MCF 10A (cell line): ENCODE data around the gene TJP2. TPM values are rescaled to one million over a fixed set of nuclear protein-coding genes. Genes with fewer than 3 reads are reported as not detected.

ENCODE experiments used
- BruUV-seq: library from RNA; stranded (reverse); fragments of 400-500 nt; replicated peaks from 2 replicates; lab custom pipeline; 2021; lab: Mats Ljungman, UMichigan
- CTCF ChIA-PET: fragments of 300-600 bp; sonication (Branson Sonifier 250); formaldehyde crosslinking; extraction: SDS; loops from one replicate; lab custom pipeline; 2021; ENCODE audit warnings: antibody characterized with exemption, inconsistent platforms; lab: Yijun Ruan, JAX
- POLR2A ChIA-PET: fragments of 300-600, 350-650 bp; sonication (Branson Sonifier 250); formaldehyde crosslinking; extraction: SDS; loops from one replicate; lab custom pipeline; 2020; ENCODE audit warnings: antibody characterized with exemption, inconsistent platforms; lab: Yijun Ruan, JAX
- DNase-seq: peaks from one replicate; pipeline ENCODE4 v3.0.0-alpha.2; 2018; ENCODE audit not compliant: unreplicated experiment
- H3K27ac Mint-ChIP-seq: one replicate; pipeline ENCODE4 v1.8.0; 2022; ENCODE audit warnings: mild to moderate bottlenecking, low read depth, mixed read lengths; ENCODE audit not compliant: unreplicated experiment
- H3K27me3 Mint-ChIP-seq: one replicate; pipeline ENCODE4 v1.8.0; 2022; ENCODE audit warnings: mixed read lengths; ENCODE audit not compliant: insufficient read depth, unreplicated experiment
- H3K36me3 Mint-ChIP-seq: one replicate; pipeline ENCODE4 v1.8.0; 2022; ENCODE audit warnings: mild to moderate bottlenecking, moderate library complexity, mixed read lengths; ENCODE audit not compliant: insufficient read depth, unreplicated experiment
- H3K4me1 Mint-ChIP-seq: one replicate; pipeline ENCODE4 v1.8.0; 2022; ENCODE audit warnings: mixed read lengths; ENCODE audit not compliant: insufficient read depth, unreplicated experiment
- H3K4me3 Mint-ChIP-seq: one replicate; pipeline ENCODE4 v1.8.0; 2022; ENCODE audit warnings: mild to moderate bottlenecking, moderate library complexity, mixed read lengths; ENCODE audit not compliant: unreplicated experiment
- H3K9me3 Mint-ChIP-seq: one replicate; pipeline ENCODE4 v1.8.0; 2022; ENCODE audit warnings: mixed read lengths; ENCODE audit not compliant: unreplicated experiment
- intact Hi-C: fragments of 100-400 bp; cut with micrococcal nuclease; formaldehyde crosslinking; loops from 2 replicates; pipeline ENCODE4 v1.14.1; 2022
- total RNA-seq: library from RNA; stranded (reverse); gene quantifications from 2 replicates; pipeline ENCODE4 v1.2.3, GENCODE V29; 2022
- TF ChIP-seq, protein P1 (sequence below): fragments of 200-600 bp; IDR thresholded peaks from one replicate; pipeline ENCODE4 v1.8.0; 2022; ENCODE audit warnings: antibody characterized with exemption, mild to moderate bottlenecking; ENCODE audit not compliant: unreplicated experiment

The TJP2 gene
- total RNA-seq, 1 experiment from 2014 or later = 52.2 TPM

DNA sequence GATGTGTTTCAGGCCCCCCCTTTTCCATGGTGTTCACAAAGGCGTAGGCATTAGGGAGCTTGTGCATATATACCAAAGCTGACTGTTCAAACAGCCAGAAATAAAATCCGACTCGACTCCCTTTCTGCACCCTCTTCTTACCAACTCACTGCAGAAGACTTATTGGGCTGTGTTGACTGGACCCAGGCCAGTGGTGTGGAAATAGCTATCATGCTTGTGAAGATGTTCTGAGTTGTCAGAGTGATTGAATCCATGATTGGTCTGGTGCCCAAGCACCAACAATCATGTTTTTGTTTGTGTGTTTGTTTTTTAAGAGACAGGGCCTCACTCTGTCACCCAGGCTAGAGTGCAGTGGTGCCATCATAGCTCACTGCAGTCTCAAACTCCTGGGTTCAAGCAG is 21.6 kb downstream of the TJP2 start:
- Mint-ChIP-seq H3K4me3 (no peak overlapping the region), H3K9me3 (no peaks in the 10 kb centered on the region), H3K36me3 (no peaks in the 10 kb centered on the region), H3K27me3 (no peaks in the 10 kb centered on the region), H3K27ac (no peak overlapping the region), H3K4me1 (peaks cover 14% of the 10 kb centered on the region)
- intact Hi-C loops = no loop called here
- POLR2A ChIA-PET = interaction anchor here (0.6 to 2.0 kb wide), 8 partner anchors 8 to 107 kb away, joined by 3 to 15 read pairs (median 4); partner anchors contain the start of gene TJP2
- no peak for DNase-seq
- TF ChIP-seq, protein P1, sequence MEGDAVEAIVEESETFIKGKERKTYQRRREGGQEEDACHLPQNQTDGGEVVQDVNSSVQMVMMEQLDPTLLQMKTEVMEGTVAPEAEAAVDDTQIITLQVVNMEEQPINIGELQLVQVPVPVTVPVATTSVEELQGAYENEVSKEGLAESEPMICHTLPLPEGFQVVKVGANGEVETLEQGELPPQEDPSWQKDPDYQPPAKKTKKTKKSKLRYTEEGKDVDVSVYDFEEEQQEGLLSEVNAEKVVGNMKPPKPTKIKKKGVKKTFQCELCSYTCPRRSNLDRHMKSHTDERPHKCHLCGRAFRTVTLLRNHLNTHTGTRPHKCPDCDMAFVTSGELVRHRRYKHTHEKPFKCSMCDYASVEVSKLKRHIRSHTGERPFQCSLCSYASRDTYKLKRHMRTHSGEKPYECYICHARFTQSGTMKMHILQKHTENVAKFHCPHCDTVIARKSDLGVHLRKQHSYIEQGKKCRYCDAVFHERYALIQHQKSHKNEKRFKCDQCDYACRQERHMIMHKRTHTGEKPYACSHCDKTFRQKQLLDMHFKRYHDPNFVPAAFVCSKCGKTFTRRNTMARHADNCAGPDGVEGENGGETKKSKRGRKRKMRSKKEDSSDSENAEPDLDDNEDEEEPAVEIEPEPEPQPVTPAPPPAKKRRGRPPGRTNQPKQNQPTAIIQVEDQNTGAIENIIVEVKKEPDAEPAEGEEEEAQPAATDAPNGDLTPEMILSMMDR = no peak
- CTCF ChIA-PET = interaction anchor here (0.5 to 18.7 kb wide), 21 partner anchors 8 to 1245 kb away, joined by 3 to 481 read pairs (median 4); partner anchors contain the start of genes FXN and TJP2
- no TSS peak for BruUV-seq

DNA sequence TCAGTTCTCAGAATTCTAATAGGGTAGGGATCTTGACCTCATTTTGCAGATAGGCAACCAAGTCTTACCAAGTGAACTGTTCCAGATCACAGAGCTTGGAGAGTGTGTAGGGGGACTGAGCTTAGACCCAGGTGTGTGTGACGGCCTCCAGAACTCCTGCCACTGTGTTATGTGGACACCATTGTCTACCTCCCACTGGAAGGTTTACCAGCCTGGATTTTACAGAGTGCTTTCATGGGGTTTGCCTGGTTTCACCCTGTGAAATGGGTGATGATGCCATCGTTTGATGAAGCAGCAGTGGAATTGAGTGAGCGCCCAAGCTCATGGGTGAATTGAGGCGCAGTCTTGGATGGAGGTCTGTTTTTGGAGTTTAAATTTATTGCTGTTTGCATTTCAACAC is 23.6 kb downstream of the TJP2 start:
- ChIA-PET POLR2A (interaction anchor here (0.7 kb wide), 1 partner anchor 1310 kb away, joined by 3 read pairs; no protein-coding TSS in a partner anchor), CTCF (interaction anchor here (0.6 to 18.7 kb wide), 5 partner anchors 9 to 146 kb away, joined by 3 to 481 read pairs (median 6); no protein-coding TSS in a partner anchor)
- intact Hi-C loops = no loop called here
- BruUV-seq = no TSS peak
- Mint-ChIP-seq H3K27ac (no peak overlapping the region), H3K36me3 (peaks cover 4% of the 10 kb centered on the region), H3K27me3 (no peaks in the 10 kb centered on the region), H3K9me3 (no peaks in the 10 kb centered on the region), H3K4me1 (peaks cover 19% of the 10 kb centered on the region), H3K4me3 (no peak overlapping the region)
- DNase-seq = no peak
- TF ChIP-seq, protein P1 = no peak

DNA sequence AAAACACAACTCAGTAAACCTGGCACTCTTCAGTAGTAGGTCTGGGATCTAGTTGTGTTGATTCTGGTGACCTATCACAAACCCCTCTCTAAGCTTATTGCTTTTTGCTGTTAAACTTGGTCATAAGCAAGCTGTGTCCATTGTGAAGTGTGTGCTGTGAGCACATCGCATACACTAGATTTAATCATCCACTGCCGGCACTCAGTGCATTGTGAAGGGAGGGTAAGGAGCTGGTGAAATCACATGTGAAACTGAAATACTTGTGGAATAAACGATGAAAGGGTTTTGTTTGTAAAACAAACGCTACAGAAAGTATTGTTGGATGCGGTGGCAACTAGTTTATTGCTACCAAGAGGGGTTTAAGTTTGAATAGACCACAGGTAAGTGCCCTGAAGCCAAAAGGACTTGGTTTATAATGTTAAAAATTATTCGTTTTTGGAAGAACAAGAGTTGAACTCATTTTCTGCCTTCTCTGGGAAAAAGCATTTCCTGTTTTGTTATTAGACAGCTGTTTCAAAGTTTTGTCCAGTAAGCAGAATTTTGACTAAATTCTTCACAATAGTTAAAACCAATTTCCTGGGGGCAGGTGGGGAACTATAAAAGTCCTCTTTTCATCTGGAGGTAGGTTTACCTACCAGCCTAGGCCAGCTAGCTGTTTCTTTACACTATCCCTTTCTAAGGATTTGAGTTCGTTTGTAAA is 24.6 kb downstream of the TJP2 start:
- peaks cover 19% of the 10 kb centered on the region for H3K4me1 Mint-ChIP-seq
- no peaks in the 10 kb centered on the region for H3K9me3 Mint-ChIP-seq
- H3K27ac Mint-ChIP-seq = no peak overlapping the region
- no TSS peak for BruUV-seq
- intact Hi-C loops = no loop called here
- no peaks in the 10 kb centered on the region for H3K27me3 Mint-ChIP-seq
- POLR2A ChIA-PET = interaction anchor here (0.8 kb wide), 1 partner anchor 29 kb away, joined by 3 read pairs; no protein-coding TSS in a partner anchor
- DNase-seq = no peak
- H3K4me3 Mint-ChIP-seq = no peak overlapping the region
- TF ChIP-seq, protein P1 = no peak
- CTCF ChIA-PET = interaction anchor here (0.6 to 18.7 kb wide), 8 partner anchors 8 to 172 kb away, joined by 3 to 481 read pairs (median 4); no protein-coding TSS in a partner anchor
- H3K36me3 Mint-ChIP-seq = peaks cover 4% of the 10 kb centered on the region

DNA sequence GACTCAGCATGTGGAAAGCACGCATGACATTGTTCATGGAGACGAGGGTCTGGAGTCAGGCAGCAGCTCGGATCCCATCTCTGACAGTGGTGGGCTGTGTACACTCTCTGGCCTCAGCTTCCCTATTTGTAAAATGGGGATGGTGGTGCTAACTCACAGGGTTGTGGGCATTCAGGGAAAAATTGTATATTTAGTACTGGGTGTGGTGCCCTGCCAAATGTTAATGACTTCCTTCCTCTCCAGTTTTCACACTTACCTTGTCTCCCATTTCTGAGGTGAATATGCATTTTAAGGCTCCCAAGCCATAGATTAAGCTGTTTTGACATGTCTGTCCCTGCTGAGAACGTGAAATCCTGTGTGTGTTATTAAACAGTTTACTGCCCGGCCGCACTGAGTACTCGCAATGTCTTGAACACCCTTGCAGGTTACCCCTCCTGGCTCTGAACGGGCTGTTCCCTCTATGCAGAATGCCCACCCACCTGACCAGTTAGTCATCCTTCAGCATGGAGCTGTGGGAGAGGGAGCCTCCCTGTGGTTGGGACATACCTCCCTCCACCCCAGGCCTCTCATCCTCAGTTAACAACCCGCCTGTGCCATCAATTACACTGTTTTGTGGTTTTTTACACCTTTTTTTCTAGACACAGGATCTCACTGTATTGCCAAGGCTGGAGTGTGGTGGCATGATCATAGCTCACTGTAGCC is 25.8 kb downstream of the TJP2 start:
- no peak overlapping the region for H3K27ac Mint-ChIP-seq
- ChIA-PET CTCF (interaction anchor here (0.6 to 18.7 kb wide), 19 partner anchors 8 to 173 kb away, joined by 3 to 481 read pairs (median 4); no protein-coding TSS in a partner anchor), POLR2A (interaction anchor here (0.6 to 1.6 kb wide), 6 partner anchors 12 to 149 kb away, joined by 3 to 4 read pairs (median 3); no protein-coding TSS in a partner anchor)
- no peak overlapping the region for H3K4me3 Mint-ChIP-seq
- peaks cover 4% of the 10 kb centered on the region for H3K36me3 Mint-ChIP-seq
- H3K4me1 Mint-ChIP-seq = peaks cover 26% of the 10 kb centered on the region
- H3K27me3 Mint-ChIP-seq = no peaks in the 10 kb centered on the region
- no peaks in the 10 kb centered on the region for H3K9me3 Mint-ChIP-seq
- peak; percentile 73 for DNase-seq
- BruUV-seq = no TSS peak
- TF ChIP-seq, protein P1 = no peak
- intact Hi-C loops = no loop called here
